ENCODE measurements around the gene HNF1B.
"Not testable (repeated sequence)": the region's sequence is repeated elsewhere in the genome, so short reads cannot be mapped to it uniquely, and the experiment has no call there.

Gene HNF1B

GRCh38 chr17:37744961-37745800 lies at the start of gene HNF1B:
HNF1B (minus strand) TSS chr17:37745059; CDS start chr17:37744884, 175 bp downstream.
- no peak for DNase-seq
- intact Hi-C loops (cut with DNase I): no loop called here

- intact Hi-C loops (cut with DNase I): no loop called here
- no peak for DNase-seq
Observed at GRCh38 chr17:37792787-37793186, 47.9 kb upstream of the HNF1B start.

- intact Hi-C loops (cut with DNase I): no loop called here
- no peak for DNase-seq
Observed at GRCh38 chr17:37791447-37792399, 46.9 kb upstream of the HNF1B start.

- intact Hi-C loops (cut with DNase I): no loop called here
- DNase-seq: no peak
Observed at GRCh38 chr17:37789771-37790541, 45.1 kb upstream of the HNF1B start.

- intact Hi-C loops (cut with DNase I): no loop called here
- no peak for DNase-seq
Observed at GRCh38 chr17:37789021-37789565, 44.2 kb upstream of the HNF1B start.

GRCh38 chr17:37788526-37788925 lies 43.7 kb upstream of the HNF1B start:
- intact Hi-C loops (cut with DNase I): no loop called here
- no peak for DNase-seq

GRCh38 chr17:37787055-37787757 lies 42.3 kb upstream of the HNF1B start:
- DNase-seq: peak in 8 of 10 donors; percentile 5 to 85 (median 35)
- intact Hi-C loops (cut with DNase I): no loop called here

- no peak for DNase-seq
- intact Hi-C loops (cut with DNase I): no loop called here
Observed at GRCh38 chr17:37786481-37786880, 41.6 kb upstream of the HNF1B start.

GRCh38 chr17:37782460-37782859 lies 37.6 kb upstream of the HNF1B start:
- DNase-seq; intact Hi-C loops (cut with DNase I): not testable (repeated sequence)

- intact Hi-C loops (cut with DNase I): no loop called here
- no peak for DNase-seq
Observed at GRCh38 chr17:37781451-37781850, 36.6 kb upstream of the HNF1B start.

GRCh38 chr17:37779554-37779953 lies 34.7 kb upstream of the HNF1B start:
- DNase-seq: no peak
- intact Hi-C loops (cut with DNase I): no loop called here

GRCh38 chr17:37774504-37774903 lies 29.6 kb upstream of the HNF1B start:
- intact Hi-C loops (cut with DNase I): no loop called here
- no peak for DNase-seq

GRCh38 chr17:37772982-37773381 lies 28.1 kb upstream of the HNF1B start:
- no peak for DNase-seq
- intact Hi-C loops (cut with DNase I): no loop called here

- peak in 4 of 10 donors; percentile 11 to 39 (median 24) for DNase-seq
- intact Hi-C loops (cut with DNase I): no loop called here
Observed at GRCh38 chr17:37770631-37771518, 26.0 kb upstream of the HNF1B start.

- intact Hi-C loops (cut with DNase I): no loop called here
Observed at GRCh38 chr17:37769050-37769449, 24.2 kb upstream of the HNF1B start.

GRCh38 chr17:37768438-37768837 lies 23.6 kb upstream of the HNF1B start:
- intact Hi-C loops (cut with DNase I): no loop called here
- DNase-seq: no peak

More at GRCh38 chr17:37769050-37769449, 24.2 kb upstream of the HNF1B start:
- DNase-seq: no peak

GRCh38 chr17:37766971-37767370 lies 22.1 kb upstream of the HNF1B start:
- intact Hi-C loops (cut with DNase I): no loop called here
- DNase-seq: no peak

GRCh38 chr17:37764383-37764782 lies 19.5 kb upstream of the HNF1B start:
- intact Hi-C loops (cut with DNase I): no loop called here
- no peak for DNase-seq

- intact Hi-C loops (cut with DNase I): no loop called here
- no peak for DNase-seq
Observed at GRCh38 chr17:37762666-37763065, 17.8 kb upstream of the HNF1B start.
